22Rv1 (cell line): ENCODE measurements around the gene CPNE5.

ENCODE experiments used
- H3K27ac ChIP-seq: fragments of 450-650 bp; 2 replicates; pipeline ENCODE4 v1.5.1; 2017
- CTCF ChIP-seq: fragments of 450-650 bp; IDR thresholded peaks from 2 replicates; pipeline ENCODE4 v1.5.1; 2017; ENCODE audit warnings: mild to moderate bottlenecking
- ZFX ChIP-seq: fragments of 450-650 bp; IDR thresholded peaks from 2 replicates; pipeline ENCODE4 v1.6.1; 2017; ENCODE audit warnings: antibody characterized with exemption, borderline replicate concordance

Gene CPNE5

GRCh38 chr6:36825994-36826393 is 13.2 kb downstream of the CPNE5 start:
- no peak for TF ChIP-seq CTCF
- no peak for TF ChIP-seq ZFX
- H3K27ac ChIP-seq: no peak overlapping the region

- H3K27ac ChIP-seq: no peak overlapping the region
- TF ChIP-seq CTCF (no peak), ZFX (no peak)
Observed at GRCh38 chr6:36825452-36825851, 13.8 kb downstream of the CPNE5 start.

- no peak overlapping the region for H3K27ac ChIP-seq
- no peak for TF ChIP-seq ZFX
- TF ChIP-seq CTCF: no peak
Observed at GRCh38 chr6:36824253-36824652, 15.0 kb downstream of the CPNE5 start.

- TF ChIP-seq CTCF (no peak), ZFX (no peak)
- H3K27ac ChIP-seq: no peak overlapping the region
Observed at GRCh38 chr6:36823421-36824096, 15.7 kb downstream of the CPNE5 start.

GRCh38 chr6:36822506-36823269 is 16.6 kb downstream of the CPNE5 start:
- no peak for TF ChIP-seq CTCF
- no peak for TF ChIP-seq ZFX
- H3K27ac ChIP-seq: no peak overlapping the region

GRCh38 chr6:36821581-36822335 is 17.5 kb downstream of the CPNE5 start:
- TF ChIP-seq ZFX (no peak), CTCF (no peak)
- H3K27ac ChIP-seq: no peak overlapping the region
